Neural progenitor cell (in vitro differentiated cells): Measurements from ENCODE around the gene CREB3. TPM values are rescaled to one million over a fixed set of nuclear protein-coding genes. Genes with fewer than 3 reads are reported as not detected.

Experiments used
- DNase-seq: peaks from one replicate; pipeline ENCODE4 v3.0.0-alpha.2; 2016; ENCODE audit warnings: low spot score
- H2AFZ ChIP-seq: fragments of 200-600 bp; sonication (generic); replicated peaks from 2 replicates; pipeline ENCODE4 v1.6.1; 2016; ENCODE audit warnings: antibody characterized with exemption
- H3F3A ChIP-seq: fragments of 200-600 bp; sonication (generic); 2 replicates; pipeline ENCODE4 v1.6.1; 2016; ENCODE audit warnings: antibody characterized with exemption, low read depth
- H3K27ac ChIP-seq: fragments of 200-600 bp; sonication (generic); 2 replicates; pipeline ENCODE4 v1.5.1; 2016; ENCODE audit warnings: mild to moderate bottlenecking
- H3K27me3 ChIP-seq: fragments of 200-600 bp; sonication (generic); 2 replicates; pipeline ENCODE4 v1.6.1; 2016; ENCODE audit warnings: mild to moderate bottlenecking, moderate library complexity
- H3K36me3 ChIP-seq: fragments of 200-600 bp; sonication (generic); 2 replicates; pipeline ENCODE4 v1.5.1; 2016
- H3K4me1 ChIP-seq: fragments of 200-600 bp; sonication (generic); 2 replicates; pipeline ENCODE4 v1.6.1; 2016; ENCODE audit warnings: mixed run types
- H3K4me2 ChIP-seq: fragments of 200-600 bp; sonication (generic); 2 replicates; pipeline ENCODE4 v1.6.1; 2016
- H3K4me3 ChIP-seq: fragments of 200-600 bp; sonication (generic); 2 replicates; pipeline ENCODE4 v1.5.1; 2016
- H3K79me2 ChIP-seq: fragments of 200-600 bp; sonication (generic); 2 replicates; pipeline ENCODE4 v1.6.1; 2016; ENCODE audit warnings: low read depth
- H3K9ac ChIP-seq: fragments of 200-600 bp; sonication (generic); 2 replicates; pipeline ENCODE4 v1.6.1; 2016
- H3K9me3 ChIP-seq: fragments of 200-600 bp; sonication (generic); 2 replicates; pipeline ENCODE4 v1.5.1; 2016; ENCODE audit warnings: low read depth
- H4K20me1 ChIP-seq: fragments of 200-600 bp; sonication (generic); 2 replicates; pipeline ENCODE4 v1.6.1; 2016; ENCODE audit warnings: low read depth
- H3K27ac Mint-ChIP-seq: 3 replicates; pipeline ENCODE4 v1.8.0; 2021; ENCODE audit warnings: mixed read lengths
- H3K27me3 Mint-ChIP-seq: 2 replicates; pipeline ENCODE4 v1.8.0; 2022; ENCODE audit warnings: low read depth, mild to moderate bottlenecking, inconsistent platforms, moderate library complexity, mixed read lengths; ENCODE audit not compliant: insufficient read depth
- H3K36me3 Mint-ChIP-seq: 3 replicates; pipeline ENCODE4 v1.8.0; 2021; ENCODE audit warnings: mixed read lengths
- H3K4me1 Mint-ChIP-seq: 3 replicates; pipeline ENCODE4 v1.8.0; 2021; ENCODE audit warnings: mixed read lengths
- H3K4me3 Mint-ChIP-seq: 3 replicates; pipeline ENCODE4 v1.8.0; 2021; ENCODE audit warnings: mild to moderate bottlenecking, moderate library complexity, mixed read lengths
- H3K9me3 Mint-ChIP-seq: 3 replicates; pipeline ENCODE4 v1.8.0; 2020; ENCODE audit warnings: mixed read lengths
- EZH2 ChIP-seq: fragments of 200-600 bp; sonication (generic); IDR thresholded peaks from 2 replicates; pipeline ENCODE4 v1.6.1; 2017; ENCODE audit warnings: antibody characterized with exemption, mild to moderate bottlenecking, moderate library complexity
- EZH2phosphoT487 ChIP-seq: fragments of 200-600 bp; sonication (generic); IDR thresholded peaks from 2 replicates; pipeline ENCODE4 v1.6.1; 2017; ENCODE audit warnings: antibody characterized with exemption
- total RNA-seq: library from RNA; depleted of rRNA; stranded (reverse); fragments of >200 nt; gene quantifications from 2 replicates; pipeline ENCODE4 v1.2.3, GENCODE V29; 2015; ENCODE audit warnings: low replicate concordance
- TF ChIP-seq, protein P1 (sequence below): fragments of 200-600 bp; sonication (generic); IDR thresholded peaks from 2 replicates; pipeline ENCODE4 v1.5.1; 2017; ENCODE audit warnings: antibody characterized with exemption, mild to moderate bottlenecking

The CREB3 gene
- total RNA-seq, 1 donor from 2014 or later = 27.9 TPM

DNA sequence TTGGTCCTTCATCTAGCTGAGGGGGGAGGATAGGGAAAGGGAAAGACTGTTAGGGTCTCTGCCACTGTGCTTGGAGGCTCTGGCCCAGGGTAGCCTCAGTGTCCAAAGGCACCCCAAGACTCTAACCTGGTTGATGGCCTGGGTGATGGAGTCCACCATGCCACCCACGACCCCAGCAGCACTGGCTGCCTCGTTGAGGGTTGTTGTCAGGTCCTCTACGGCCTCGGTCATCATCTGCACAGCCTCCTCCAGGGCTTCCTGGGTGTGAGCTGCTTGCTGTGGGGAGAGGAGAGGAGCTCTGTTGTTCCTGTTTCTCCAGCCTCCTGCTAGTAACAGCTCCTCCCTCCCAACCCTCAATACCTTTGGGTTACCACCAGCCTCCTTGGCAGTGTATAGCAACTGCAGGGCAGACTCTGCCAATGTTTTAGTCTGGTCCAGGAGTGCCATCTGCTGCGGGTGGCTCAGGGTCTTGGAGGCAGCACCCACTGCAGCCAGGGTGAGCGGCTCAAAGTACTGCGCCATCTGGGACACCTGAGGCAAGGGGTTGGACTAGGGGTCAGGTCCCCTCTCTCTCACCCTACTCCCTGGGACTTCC, 26.5 kb upstream of the CREB3 start:
- Mint-ChIP-seq H3K4me1 (no peaks in the 10 kb centered on the region), H3K27ac (no peak overlapping the region), H3K4me3 (no peak overlapping the region), H3K27me3 (peaks cover 4% of the 10 kb centered on the region), H3K36me3 (peaks cover 39% of the 10 kb centered on the region), H3K9me3 (no peaks in the 10 kb centered on the region)
- H3K27me3 ChIP-seq = no peaks in the 10 kb centered on the region
- no peak overlapping the region for H3K9ac ChIP-seq
- H3K4me3 ChIP-seq = no peak overlapping the region
- no peak overlapping the region for H2AFZ ChIP-seq
- H4K20me1 ChIP-seq = no peaks in the 10 kb centered on the region
- no peaks in the 10 kb centered on the region for H3K4me1 ChIP-seq
- no peak overlapping the region for H3K27ac ChIP-seq
- H3K9me3 ChIP-seq = no peaks in the 10 kb centered on the region
- TF ChIP-seq, protein P1, sequence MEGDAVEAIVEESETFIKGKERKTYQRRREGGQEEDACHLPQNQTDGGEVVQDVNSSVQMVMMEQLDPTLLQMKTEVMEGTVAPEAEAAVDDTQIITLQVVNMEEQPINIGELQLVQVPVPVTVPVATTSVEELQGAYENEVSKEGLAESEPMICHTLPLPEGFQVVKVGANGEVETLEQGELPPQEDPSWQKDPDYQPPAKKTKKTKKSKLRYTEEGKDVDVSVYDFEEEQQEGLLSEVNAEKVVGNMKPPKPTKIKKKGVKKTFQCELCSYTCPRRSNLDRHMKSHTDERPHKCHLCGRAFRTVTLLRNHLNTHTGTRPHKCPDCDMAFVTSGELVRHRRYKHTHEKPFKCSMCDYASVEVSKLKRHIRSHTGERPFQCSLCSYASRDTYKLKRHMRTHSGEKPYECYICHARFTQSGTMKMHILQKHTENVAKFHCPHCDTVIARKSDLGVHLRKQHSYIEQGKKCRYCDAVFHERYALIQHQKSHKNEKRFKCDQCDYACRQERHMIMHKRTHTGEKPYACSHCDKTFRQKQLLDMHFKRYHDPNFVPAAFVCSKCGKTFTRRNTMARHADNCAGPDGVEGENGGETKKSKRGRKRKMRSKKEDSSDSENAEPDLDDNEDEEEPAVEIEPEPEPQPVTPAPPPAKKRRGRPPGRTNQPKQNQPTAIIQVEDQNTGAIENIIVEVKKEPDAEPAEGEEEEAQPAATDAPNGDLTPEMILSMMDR = no peak
- TF ChIP-seq EZH2 (no peak), EZH2phosphoT487 (no peak)
- H3K79me2 ChIP-seq = no peaks in the 10 kb centered on the region
- no peak for DNase-seq
- H3F3A ChIP-seq = no peaks in the 10 kb centered on the region
- H3K4me2 ChIP-seq = no peak overlapping the region
- H3K36me3 ChIP-seq = no peaks in the 10 kb centered on the region

DNA sequence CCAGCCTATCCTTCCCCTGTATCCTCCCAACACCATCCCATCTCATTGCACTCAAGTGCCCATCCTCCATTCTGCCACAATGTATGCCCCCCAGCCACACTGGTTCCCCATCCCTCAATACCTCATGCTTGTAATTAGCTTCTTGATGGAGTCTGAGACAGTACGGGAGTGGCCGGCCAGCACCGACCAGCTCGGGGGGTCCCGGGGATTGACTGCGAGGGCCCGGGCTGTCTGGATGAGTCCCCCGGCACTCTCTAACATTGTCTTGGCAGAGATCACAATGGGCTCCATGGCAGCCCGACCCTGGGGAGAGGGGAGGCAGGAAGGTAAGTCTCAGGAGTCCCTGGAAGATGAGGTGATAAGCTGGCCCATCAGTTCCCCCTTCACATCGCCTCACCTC, 25.5 kb upstream of the CREB3 start:
- Mint-ChIP-seq H3K27ac (no peak overlapping the region), H3K4me1 (no peaks in the 10 kb centered on the region), H3K9me3 (no peaks in the 10 kb centered on the region), H3K27me3 (peaks cover 4% of the 10 kb centered on the region), H3K4me3 (no peak overlapping the region), H3K36me3 (peaks cover 45% of the 10 kb centered on the region)
- Histone ChIP-seq H3F3A (no peaks in the 10 kb centered on the region), H3K27ac (no peak overlapping the region), H3K36me3 (no peaks in the 10 kb centered on the region), H3K4me2 (no peak overlapping the region), H4K20me1 (no peaks in the 10 kb centered on the region), H2AFZ (no peak overlapping the region), H3K4me3 (no peak overlapping the region), H3K27me3 (no peaks in the 10 kb centered on the region), H3K9me3 (no peaks in the 10 kb centered on the region), H3K9ac (no peak overlapping the region), H3K79me2 (no peaks in the 10 kb centered on the region), H3K4me1 (no peaks in the 10 kb centered on the region)
- TF ChIP-seq, protein P1 = no peak
- no peak for TF ChIP-seq EZH2phosphoT487
- TF ChIP-seq EZH2 = no peak
- DNase-seq = no peak

DNA sequence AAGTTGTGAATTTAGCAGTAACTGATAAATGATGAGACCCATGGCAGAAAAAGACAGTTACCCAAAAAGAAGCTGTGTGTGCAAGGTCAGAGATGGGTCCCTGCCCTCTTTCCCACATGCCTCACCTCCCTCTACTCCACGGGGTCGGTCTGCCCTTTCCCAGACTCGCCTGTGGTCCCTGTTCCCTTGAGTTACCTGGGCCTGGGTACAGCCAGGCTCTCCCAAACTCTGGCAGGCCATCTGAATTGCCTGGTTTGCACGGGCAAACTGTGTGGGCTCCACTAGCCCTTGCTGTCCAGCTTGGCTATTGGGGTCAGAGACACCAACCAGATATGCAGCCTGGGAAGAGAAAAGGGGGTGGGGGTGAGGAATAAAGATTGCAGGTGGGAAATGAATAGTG, 24.3 kb upstream of the CREB3 start:
- no peaks in the 10 kb centered on the region for H3F3A ChIP-seq
- no peak for TF ChIP-seq EZH2phosphoT487
- TF ChIP-seq, protein P1 = no peak
- TF ChIP-seq EZH2 = no peak
- no peaks in the 10 kb centered on the region for H3K79me2 ChIP-seq
- H3K4me3 Mint-ChIP-seq = no peak overlapping the region
- H3K4me3 ChIP-seq = no peak overlapping the region
- peaks cover 4% of the 10 kb centered on the region for H3K27me3 Mint-ChIP-seq
- H2AFZ ChIP-seq = no peak overlapping the region
- H3K9ac ChIP-seq = no peak overlapping the region
- H3K27ac Mint-ChIP-seq = no peak overlapping the region
- H3K9me3 Mint-ChIP-seq = no peaks in the 10 kb centered on the region
- H3K4me1 Mint-ChIP-seq = no peaks in the 10 kb centered on the region
- H3K9me3 ChIP-seq = no peaks in the 10 kb centered on the region
- H3K27ac ChIP-seq = no peak overlapping the region
- H4K20me1 ChIP-seq = no peaks in the 10 kb centered on the region
- no peaks in the 10 kb centered on the region for H3K27me3 ChIP-seq
- H3K4me1 ChIP-seq = no peaks in the 10 kb centered on the region
- no peaks in the 10 kb centered on the region for H3K36me3 ChIP-seq
- peaks cover 48% of the 10 kb centered on the region for H3K36me3 Mint-ChIP-seq
- no peak for DNase-seq
- no peak overlapping the region for H3K4me2 ChIP-seq
